HG02943 (cell line): Measurements from ENCODE around the gene HOXD13.

Experiments
- ATAC-seq: cut with Tn5 transposase; IDR thresholded peaks from one replicate; pipeline ENCODE4 v1.9.1; 2021; ENCODE audit warnings: mild to moderate bottlenecking, low read depth, moderate library complexity; ENCODE audit not compliant: unreplicated experiment

The HOXD13 gene

GRCh38 chr2:176105078-176105729 is 12.7 kb downstream of the HOXD13 start:
- ATAC-seq: no peak

GRCh38 chr2:176105730-176106580 is 13.4 kb downstream of the HOXD13 start:
- ATAC-seq: no peak

GRCh38 chr2:176106581-176107539 is 14.3 kb downstream of the HOXD13 start, which contains the start of gene HOXD11:
Gene HOXD11, plus strand, starts transcription at chr2:176107280. Its CDS starts 76 bp downstream, at chr2:176107356.
- no peak for ATAC-seq

GRCh38 chr2:176107731-176108181 is 15.2 kb downstream of the HOXD13 start:
- ATAC-seq: no peak

GRCh38 chr2:176109192-176109901 is 16.8 kb downstream of the HOXD13 start:
- ATAC-seq: no peak

GRCh38 chr2:176109946-176110345 is 17.4 kb downstream of the HOXD13 start:
- no peak for ATAC-seq

- ATAC-seq: no peak
Observed at GRCh38 chr2:176110415-176111308, 18.1 kb downstream of the HOXD13 start.

GRCh38 chr2:176111309-176111663 is 18.8 kb downstream of the HOXD13 start:
- ATAC-seq: no peak

GRCh38 chr2:176111846-176112374 is 19.4 kb downstream of the HOXD13 start:
- ATAC-seq: no peak

- no peak for ATAC-seq
Observed at GRCh38 chr2:176112375-176113302, 20.1 kb downstream of the HOXD13 start.

GRCh38 chr2:176114120-176114929 is 21.8 kb downstream of the HOXD13 start:
- ATAC-seq: no peak

- no peak for ATAC-seq
Observed at GRCh38 chr2:176114930-176115625, 22.6 kb downstream of the HOXD13 start.

- ATAC-seq: no peak
Observed at GRCh38 chr2:176115883-176116813, 23.6 kb downstream of the HOXD13 start, which contains the start of gene HOXD10. Gene HOXD10, plus strand, starts transcription at chr2:176116778. Its CDS starts 56 bp downstream, at chr2:176116834.

GRCh38 chr2:176117162-176117822 is 24.8 kb downstream of the HOXD13 start:
- no peak for ATAC-seq
